ENCODE measurements around the gene LCN6.

DNA sequence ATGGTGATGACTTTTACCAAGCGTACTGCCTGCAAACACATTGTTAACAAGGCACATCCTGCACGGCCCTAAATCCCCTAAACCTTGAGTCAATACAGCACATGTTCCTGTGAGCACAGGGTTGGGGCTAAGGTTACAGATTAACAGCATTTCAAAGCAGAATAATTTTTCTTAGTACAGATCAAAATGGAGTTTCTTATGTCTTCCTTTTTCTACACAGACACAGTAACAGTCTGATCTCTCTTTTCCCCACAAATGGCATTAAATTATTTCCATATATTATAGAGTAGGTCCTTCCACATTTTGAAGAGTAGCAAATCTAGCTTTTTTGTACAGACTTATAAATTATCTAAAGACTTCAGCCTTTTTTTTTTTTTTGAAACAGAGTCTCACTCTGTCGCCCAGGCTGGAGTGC is 41.2 kb upstream of the LCN6 start:
- TF ChIP-seq, protein P1, sequence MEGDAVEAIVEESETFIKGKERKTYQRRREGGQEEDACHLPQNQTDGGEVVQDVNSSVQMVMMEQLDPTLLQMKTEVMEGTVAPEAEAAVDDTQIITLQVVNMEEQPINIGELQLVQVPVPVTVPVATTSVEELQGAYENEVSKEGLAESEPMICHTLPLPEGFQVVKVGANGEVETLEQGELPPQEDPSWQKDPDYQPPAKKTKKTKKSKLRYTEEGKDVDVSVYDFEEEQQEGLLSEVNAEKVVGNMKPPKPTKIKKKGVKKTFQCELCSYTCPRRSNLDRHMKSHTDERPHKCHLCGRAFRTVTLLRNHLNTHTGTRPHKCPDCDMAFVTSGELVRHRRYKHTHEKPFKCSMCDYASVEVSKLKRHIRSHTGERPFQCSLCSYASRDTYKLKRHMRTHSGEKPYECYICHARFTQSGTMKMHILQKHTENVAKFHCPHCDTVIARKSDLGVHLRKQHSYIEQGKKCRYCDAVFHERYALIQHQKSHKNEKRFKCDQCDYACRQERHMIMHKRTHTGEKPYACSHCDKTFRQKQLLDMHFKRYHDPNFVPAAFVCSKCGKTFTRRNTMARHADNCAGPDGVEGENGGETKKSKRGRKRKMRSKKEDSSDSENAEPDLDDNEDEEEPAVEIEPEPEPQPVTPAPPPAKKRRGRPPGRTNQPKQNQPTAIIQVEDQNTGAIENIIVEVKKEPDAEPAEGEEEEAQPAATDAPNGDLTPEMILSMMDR (IDR thresholded peaks at IDR 0.05) = no peak
- no peak for TF ChIP-seq POLR2A (IDR thresholded peaks at IDR 0.05)
